ENCODE data around the gene MRTFA. TPM values are rescaled to one million over a fixed set of nuclear protein-coding genes. Genes with fewer than 3 reads are reported as not detected.
A peak's percentile ranks its signal among the peaks of the same experiment; 100 is the strongest.

Gene MRTFA
- total RNA-seq, 1 donor from 2014 or later = 53.5 TPM

DNA sequence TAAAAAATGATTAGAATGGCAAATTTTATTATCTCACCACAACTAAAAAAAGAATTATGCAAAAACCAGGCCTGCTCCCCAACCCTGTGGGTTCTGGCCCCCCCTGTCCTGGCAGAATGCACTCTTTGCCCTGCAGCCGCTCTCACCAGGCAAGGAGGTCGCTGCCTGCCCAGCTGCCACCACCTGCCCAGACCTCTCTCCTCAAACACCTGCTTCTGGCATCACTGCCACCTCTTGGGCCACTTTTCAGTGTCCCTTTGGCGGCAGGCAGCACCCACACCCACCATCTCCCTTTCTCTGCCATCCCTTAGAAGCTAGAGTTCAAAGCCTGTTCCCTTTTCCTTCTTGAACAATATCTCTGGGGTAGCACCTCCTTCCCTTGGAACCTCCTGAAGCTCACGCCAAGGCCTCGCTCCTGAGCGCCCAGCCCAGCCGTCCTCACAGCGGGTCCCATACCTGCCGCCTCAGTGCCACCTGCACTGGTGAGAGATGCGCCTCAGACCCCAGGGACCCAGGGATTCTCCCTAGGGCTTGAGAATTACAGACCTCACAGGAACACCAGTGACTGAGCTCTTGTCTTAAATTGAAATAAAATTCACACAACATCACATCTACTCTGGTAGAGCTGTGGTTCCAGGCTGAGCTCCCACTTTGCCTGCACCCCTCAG is 221.5 kb downstream of the MRTFA start:
- intact Hi-C loops (cut with DNase I) = no loop called here
- no peak for DNase-seq (ENCODE audit: low spot score)
- no peak for ATAC-seq

- intact Hi-C loops (cut with DNase I) = no loop called here
- no peak for ATAC-seq
Measured at GRCh38 chr22:40414311-40414710, 222.2 kb downstream of the MRTFA start.

GRCh38 chr22:40413873-40414272 is 222.6 kb downstream of the MRTFA start:
- DNase-seq (ENCODE audit: low spot score) = no peak
- ATAC-seq = no peak
- intact Hi-C loops (cut with DNase I) = no loop called here

More at GRCh38 chr22:40414311-40414710, 222.2 kb downstream of the MRTFA start:
- DNase-seq (ENCODE audit: low spot score) = no peak

- intact Hi-C loops (cut with DNase I) = no loop called here
- no peak for ATAC-seq
Measured at GRCh38 chr22:40412441-40412840, 224.1 kb downstream of the MRTFA start.

DNA sequence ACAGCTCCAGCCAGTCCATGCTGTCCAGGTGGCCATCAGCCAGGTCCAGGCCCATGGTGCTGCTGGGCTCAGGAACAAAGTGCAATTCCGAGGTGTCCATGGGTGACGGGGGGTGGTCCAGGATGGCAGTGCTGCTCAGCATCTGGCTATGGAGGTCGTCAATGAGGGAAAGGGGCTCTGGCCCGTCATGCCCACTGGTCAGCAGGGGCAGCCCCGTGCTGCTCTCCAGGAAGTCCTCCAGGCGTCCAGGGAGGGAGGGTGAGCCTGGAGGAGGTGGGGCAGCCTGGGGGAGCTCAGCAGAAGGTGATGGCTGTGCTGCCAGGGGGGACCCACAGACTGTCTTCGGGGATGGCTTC is 225.0 kb downstream of the MRTFA start:
- ATAC-seq (no peak), DNase-seq (ENCODE audit: low spot score) (peak; percentile 56)
- intact Hi-C loops (cut with DNase I) = no loop called here

More at GRCh38 chr22:40412441-40412840, 224.1 kb downstream of the MRTFA start:
- no peak for DNase-seq (ENCODE audit: low spot score)

- no peak for ATAC-seq
- intact Hi-C loops (cut with DNase I) = no loop called here
- DNase-seq (ENCODE audit: low spot score) = peak; percentile 47
Measured at GRCh38 chr22:40410731-40411505, 225.6 kb downstream of the MRTFA start.

DNA sequence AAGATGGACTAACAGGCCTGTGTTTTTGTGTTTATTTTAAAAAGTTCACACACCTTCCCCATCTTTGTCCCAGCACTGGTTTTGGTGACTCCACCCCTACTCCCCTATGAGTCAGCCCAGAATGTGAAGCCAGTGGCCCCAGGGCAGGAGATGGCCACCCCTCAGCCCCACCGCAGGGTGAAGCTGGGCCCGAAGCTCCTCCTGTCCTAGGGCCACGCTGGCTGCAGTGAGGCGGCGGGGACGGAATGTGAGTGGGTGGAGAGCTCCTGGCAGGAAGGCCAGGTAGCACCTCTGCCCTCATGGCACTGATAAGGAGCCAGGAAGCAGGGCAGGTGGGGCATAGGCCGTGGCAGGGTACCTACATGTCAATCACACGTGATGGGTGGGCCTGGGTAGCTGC is 226.2 kb downstream of the MRTFA start:
- DNase-seq (ENCODE audit: low spot score) (peak; percentile 53), ATAC-seq (no peak)
- intact Hi-C loops (cut with DNase I) = no loop called here

DNA sequence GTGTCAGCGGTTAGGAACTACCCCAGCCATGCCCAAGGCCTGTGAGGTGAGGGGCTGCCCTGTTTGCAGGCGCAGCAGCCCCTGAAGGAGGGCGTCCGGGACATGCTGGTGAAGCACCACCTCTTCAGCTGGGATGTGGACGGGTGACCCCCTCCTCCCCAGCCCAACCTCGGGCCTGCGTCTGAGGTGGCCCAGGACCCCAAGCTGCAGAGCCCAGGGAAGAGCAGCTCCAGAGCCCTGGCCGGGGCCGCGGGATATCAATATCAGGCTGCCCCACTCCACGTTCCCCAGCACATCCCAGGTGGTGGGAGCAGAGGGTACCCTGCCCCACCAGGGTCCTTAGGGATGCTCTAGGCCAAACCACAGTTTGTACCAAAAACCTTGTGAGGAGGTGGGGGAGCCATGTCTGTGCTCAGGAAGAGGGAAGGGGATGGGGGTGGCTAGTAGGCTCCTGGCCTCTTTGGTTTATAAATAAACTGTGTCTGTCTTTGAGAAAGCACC is 226.9 kb downstream of the MRTFA start:
- DNase-seq (ENCODE audit: low spot score) = peak; percentile 51
- intact Hi-C loops (cut with DNase I) = no loop called here
- no peak for ATAC-seq

DNA sequence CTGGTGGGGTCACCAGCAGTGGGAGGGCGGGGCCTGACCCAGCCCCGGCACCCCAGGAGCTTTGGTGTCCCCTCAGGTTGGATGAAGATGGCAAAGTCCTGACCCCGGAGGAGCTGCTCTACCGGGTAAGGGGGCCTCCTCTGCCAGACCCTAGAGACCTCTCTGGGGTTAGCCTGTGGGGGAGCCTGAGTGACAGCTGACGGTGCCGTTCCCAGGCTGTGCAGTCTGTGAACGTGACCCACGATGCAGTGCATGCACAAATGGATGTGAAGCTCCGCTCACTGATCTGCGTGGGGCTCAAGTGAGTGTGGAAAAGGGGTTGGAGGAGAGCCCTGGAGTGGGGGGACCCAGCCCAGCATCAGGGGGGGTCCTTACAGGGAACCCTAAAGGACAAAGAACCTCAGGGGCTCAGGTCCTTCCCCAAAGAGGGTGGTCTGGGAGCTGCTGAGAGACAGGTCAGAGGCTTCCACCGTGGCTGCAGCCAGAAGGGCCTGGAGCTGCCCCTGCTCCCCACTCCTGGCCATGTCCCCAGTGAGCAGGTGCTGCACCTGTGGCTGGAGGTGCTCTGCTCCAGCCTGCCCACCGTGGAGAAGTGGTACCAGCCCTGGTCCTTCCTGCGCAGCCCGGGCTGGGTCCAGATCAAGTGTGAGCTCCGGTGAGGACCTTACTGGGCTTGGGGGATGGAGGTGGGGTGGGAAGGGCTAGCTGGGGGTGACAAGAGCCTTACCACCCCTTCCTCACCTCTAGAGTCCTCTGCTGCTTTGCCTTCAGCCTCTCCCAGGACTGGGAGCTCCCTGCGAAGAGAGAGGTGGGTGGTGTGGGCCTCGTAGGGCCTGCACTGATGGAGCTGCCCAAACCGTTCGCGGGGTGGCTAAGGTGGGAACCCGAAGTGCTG is 227.6 kb downstream of the MRTFA start:
- intact Hi-C loops (cut with DNase I) = no loop called here
- DNase-seq (ENCODE audit: low spot score) (peak; percentile 49), ATAC-seq (no peak)

DNA sequence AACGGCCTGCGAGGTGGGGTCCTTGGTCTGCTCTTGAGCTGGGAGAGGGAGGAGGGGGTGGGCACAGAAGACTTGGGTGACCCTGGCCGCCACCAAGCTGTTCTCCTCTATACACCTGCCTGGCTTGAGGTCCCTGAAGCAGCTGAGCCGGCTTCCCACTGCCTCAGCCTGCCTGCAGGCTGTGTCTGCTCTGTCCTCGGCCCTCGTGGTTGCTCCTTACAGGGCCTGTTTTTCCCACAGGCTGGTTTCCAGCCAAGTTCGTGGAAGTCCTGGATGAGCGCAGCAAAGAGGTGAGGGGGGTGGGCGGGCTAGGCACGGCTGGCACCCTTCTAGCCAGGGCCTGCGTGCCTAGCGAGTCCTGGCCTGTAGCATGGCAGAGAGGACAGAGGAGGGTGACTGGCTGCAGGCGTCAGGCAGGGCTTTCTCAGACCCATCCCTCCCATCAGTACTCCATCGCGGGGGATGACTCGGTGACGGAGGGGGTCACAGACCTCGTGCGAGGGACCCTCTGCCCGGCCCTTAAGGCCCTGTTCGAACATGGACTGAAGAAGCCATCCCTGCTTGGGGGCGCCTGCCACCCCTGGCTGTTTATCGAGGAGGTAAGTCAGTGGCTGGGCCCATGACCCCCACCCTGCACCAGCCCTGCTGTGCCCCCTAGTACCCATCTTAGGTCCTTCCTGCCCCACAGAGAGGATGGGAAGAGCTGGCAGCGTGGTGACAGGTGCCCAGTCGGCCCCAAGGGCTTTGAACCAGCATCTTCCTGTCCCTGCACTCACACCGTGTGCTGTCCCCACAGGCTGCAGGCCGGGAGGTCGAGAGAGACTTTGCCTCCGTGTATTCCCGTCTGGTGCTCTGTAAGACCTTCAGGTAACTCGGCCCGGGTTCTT is 228.4 kb downstream of the MRTFA start:
- no peak for ATAC-seq
- intact Hi-C loops (cut with DNase I) = no loop called here
- peak; percentile 53 for DNase-seq (ENCODE audit: low spot score)

DNA sequence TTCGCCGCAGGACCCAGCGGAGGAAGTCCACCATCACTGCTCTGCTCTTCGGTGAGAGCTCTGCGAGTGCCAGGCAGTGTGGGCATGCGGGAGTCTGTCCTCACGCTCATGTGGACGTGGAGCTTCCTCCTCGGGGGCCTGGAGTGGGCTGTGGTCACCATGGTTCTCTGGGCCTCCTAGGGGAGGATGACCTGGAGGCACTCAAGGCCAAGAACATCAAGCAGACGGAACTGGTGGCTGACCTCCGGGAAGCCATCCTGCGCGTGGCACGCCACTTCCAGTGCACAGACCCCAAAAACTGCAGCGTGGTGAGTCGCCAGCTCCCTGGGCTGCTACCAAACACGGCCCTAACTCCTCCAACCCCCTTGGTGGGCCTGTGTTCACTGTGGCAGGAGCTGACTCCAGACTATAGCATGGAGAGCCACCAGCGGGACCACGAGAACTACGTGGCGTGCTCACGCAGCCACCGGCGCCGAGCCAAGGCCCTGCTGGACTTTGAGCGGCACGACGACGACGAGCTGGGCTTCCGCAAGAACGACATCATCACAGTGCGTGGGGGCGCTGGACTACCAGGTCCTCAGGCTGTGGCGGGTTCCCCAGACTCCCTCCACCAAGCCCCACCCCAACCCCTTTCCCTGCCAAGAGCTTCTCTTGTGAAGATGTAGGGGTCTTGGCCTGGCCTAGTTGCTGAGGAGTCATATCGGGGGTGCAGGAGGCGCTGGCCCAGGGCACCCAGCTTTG is 229.3 kb downstream of the MRTFA start:
- DNase-seq (ENCODE audit: low spot score) (peak; percentile 54), ATAC-seq (no peak)
- intact Hi-C loops (cut with DNase I) = no loop called here

GRCh38 chr22:40406063-40406890 is 230.2 kb downstream of the MRTFA start:
- ATAC-seq = no peak
- intact Hi-C loops (cut with DNase I) = no loop called here
- DNase-seq (ENCODE audit: low spot score) = peak; percentile 51

- intact Hi-C loops (cut with DNase I) = no loop called here
- DNase-seq (ENCODE audit: low spot score) (peak; percentile 57), ATAC-seq (no peak)
Measured at GRCh38 chr22:40405178-40406062, 231.1 kb downstream of the MRTFA start.

DNA sequence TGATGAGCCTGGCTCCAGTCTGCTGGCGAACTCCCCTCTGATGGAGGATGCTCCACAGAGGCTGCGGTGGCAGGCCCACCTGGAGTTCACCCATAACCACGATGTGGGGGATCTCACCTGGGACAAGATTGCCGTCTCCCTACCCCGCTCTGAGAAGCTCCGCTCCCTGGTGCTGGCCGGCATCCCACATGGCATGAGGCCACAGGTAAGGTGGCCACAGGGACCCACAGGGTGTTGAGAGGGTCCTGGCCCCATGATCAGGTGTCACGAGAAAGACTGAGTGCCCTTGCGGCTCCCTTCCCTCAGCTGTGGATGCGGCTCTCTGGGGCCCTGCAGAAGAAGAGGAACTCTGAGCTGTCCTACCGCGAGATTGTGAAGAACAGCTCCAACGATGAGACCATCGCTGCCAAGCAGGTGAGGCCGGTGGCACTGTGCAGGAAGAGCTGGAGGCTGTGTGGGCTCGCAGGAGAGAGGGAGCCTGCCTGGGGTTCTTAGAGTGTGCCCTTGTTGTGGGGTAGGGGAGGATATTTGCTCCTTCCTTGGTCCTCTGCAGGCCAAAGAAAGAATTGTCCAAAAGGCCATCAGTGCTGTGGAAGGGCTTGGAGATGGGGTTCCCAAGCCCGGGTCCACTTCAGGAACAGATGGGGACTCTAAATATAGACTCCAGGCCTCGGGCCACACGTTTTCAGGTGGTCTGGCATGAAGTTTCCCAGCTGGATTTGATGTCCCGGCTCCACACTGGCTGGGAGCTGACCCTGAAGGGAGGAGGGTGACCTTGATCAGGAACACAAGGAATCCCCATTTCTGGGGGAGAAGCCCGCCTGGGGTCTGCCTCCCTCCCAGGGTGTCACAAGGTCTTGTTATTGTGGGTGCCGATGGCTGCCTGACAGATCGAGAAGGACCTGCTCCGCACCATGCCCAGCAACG is 232.0 kb downstream of the MRTFA start:
- intact Hi-C loops (cut with DNase I) = no loop called here

DNA sequence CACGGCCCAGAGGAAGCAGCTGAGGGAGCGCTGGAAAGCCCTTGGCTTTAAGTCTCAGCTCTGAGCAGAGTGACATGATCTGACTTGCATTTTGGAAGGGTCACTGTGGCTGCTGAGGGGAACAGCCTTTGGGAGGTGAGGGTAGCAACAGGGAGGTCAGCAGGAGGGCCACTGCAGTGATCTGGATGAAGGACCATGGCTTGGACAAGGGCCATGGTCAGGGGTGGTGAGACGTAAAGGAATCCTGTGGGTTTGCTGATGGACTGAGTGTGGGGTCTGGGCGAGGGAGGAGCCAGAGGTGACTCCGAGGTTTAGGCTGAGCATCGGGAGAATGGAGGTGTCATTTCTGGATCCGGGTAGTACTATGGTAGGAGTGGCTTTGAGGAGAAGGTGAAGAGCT is 232.9 kb downstream of the MRTFA start:
- intact Hi-C loops (cut with DNase I) = no loop called here
- DNase-seq (ENCODE audit: low spot score) (peak; percentile 36), ATAC-seq (no peak)

More for the DNA sequence above, 232.0 kb downstream of the MRTFA start:
- DNase-seq (ENCODE audit: low spot score) (peak; percentile 53), ATAC-seq (no peak)
